ENCODE data around the gene TNN.

Gene TNN

DNA sequence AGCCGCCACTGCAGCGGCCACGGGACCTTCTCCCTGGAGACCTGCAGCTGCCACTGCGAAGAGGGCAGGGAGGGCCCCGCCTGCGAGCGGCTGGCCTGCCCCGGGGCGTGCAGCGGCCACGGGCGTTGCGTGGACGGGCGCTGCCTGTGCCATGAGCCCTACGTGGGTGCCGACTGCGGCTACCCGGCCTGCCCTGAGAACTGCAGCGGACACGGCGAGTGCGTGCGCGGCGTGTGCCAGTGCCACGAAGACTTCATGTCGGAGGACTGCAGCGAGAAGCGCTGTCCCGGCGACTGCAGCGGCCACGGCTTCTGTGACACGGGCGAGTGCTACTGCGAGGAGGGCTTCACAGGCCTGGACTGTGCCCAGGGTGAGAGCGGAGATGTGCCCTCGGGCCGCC lies 11.7 kb downstream of the TNN start:
- no peak overlapping the region for H3K9ac ChIP-seq (ENCODE audit: low read length in 5 of 5)
- no peaks in the 10 kb centered on the region for H3K4me1 ChIP-seq (ENCODE audit: control insufficient read depth in 5 of 5, insufficient read depth in 5 of 5, low read length in 5 of 5)
- no peak overlapping the region for H3K4me3 ChIP-seq (ENCODE audit: low read depth in 1 of 5, low read length in 5 of 5)
- H3K27ac ChIP-seq (ENCODE audit: low read depth, low read length): no peak overlapping the region
- peaks cover 0 to 2% (median 0%) of the 10 kb centered on the region in 5 donors for H3K36me3 ChIP-seq (ENCODE audit: control insufficient read depth in 5 of 5, insufficient read depth in 5 of 5, low read length in 5 of 5)
- H3K27me3 ChIP-seq (ENCODE audit: control insufficient read depth in 5 of 5, insufficient read depth in 4 of 5, low read length in 5 of 5): peaks cover 0 to 6% (median 0%) of the 10 kb centered on the region in 5 donors
- no peaks in the 10 kb centered on the region for H3K9me3 ChIP-seq (ENCODE audit: control insufficient read depth in 5 of 5, low read length in 5 of 5)

DNA sequence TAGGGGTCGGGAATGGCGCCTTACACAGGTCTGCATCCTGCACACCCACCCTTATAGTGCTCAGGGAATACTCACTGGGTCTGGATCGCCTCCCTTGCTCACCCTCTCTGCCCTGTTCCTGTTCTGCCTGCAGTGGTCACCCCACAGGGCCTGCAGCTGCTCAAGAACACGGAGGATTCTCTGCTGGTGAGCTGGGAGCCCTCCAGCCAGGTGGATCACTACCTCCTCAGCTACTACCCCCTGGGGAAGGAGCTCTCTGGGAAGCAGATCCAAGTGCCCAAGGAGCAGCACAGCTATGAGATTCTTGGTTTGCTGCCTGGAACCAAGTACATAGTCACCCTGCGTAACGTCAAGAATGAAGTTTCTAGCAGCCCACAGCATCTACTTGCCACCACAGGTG lies 12.4 kb downstream of the TNN start:
- no peaks in the 10 kb centered on the region for H3K4me1 ChIP-seq (ENCODE audit: control insufficient read depth in 5 of 5, insufficient read depth in 5 of 5, low read length in 5 of 5)
- peaks cover 0 to 2% (median 0%) of the 10 kb centered on the region in 5 donors for H3K36me3 ChIP-seq (ENCODE audit: control insufficient read depth in 5 of 5, insufficient read depth in 5 of 5, low read length in 5 of 5)
- H3K9me3 ChIP-seq (ENCODE audit: control insufficient read depth in 5 of 5, low read length in 5 of 5): no peaks in the 10 kb centered on the region
- H3K4me3 ChIP-seq (ENCODE audit: low read depth in 1 of 5, low read length in 5 of 5): no peak overlapping the region
- H3K9ac ChIP-seq (ENCODE audit: low read length in 5 of 5): no peak overlapping the region
- H3K27me3 ChIP-seq (ENCODE audit: control insufficient read depth in 5 of 5, insufficient read depth in 4 of 5, low read length in 5 of 5): peaks cover 0 to 6% (median 0%) of the 10 kb centered on the region in 5 donors
- H3K27ac ChIP-seq (ENCODE audit: low read depth, low read length): no peak overlapping the region

DNA sequence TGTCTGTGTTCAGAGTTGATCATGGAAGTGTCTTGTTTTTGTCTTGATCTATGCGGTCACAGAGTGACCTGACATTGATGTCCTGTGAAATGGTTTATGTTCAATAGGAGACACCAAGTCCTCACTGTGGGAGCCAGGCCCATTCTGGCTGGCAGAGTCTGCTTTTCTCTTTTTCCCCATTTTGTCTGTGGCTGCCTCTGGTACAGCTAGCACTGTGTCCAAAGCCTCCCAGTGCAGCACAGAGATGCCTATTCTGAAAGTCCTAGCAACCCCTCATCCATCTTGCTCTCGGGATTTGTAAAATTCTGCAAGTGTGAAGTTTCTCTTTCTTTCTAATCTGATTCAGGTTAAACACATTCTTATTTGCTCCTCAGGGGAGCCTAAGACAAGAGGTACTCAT lies 14.3 kb downstream of the TNN start:
- no peaks in the 10 kb centered on the region for H3K9me3 ChIP-seq (ENCODE audit: control insufficient read depth in 5 of 5, low read length in 5 of 5)
- no peak overlapping the region for H3K4me3 ChIP-seq (ENCODE audit: low read depth in 1 of 5, low read length in 5 of 5)
- peaks cover 0 to 6% (median 0%) of the 10 kb centered on the region in 5 donors for H3K27me3 ChIP-seq (ENCODE audit: control insufficient read depth in 5 of 5, insufficient read depth in 4 of 5, low read length in 5 of 5)
- no peak overlapping the region for H3K9ac ChIP-seq (ENCODE audit: low read length in 5 of 5)
- H3K4me1 ChIP-seq (ENCODE audit: control insufficient read depth in 5 of 5, insufficient read depth in 5 of 5, low read length in 5 of 5): no peaks in the 10 kb centered on the region
- no peak overlapping the region for H3K27ac ChIP-seq (ENCODE audit: low read depth, low read length)
- peaks cover 0 to 2% (median 0%) of the 10 kb centered on the region in 5 donors for H3K36me3 ChIP-seq (ENCODE audit: control insufficient read depth in 5 of 5, insufficient read depth in 5 of 5, low read length in 5 of 5)

- no peak overlapping the region for H3K4me3 ChIP-seq (ENCODE audit: low read depth in 1 of 5, low read length in 5 of 5)
- peaks cover 0 to 2% (median 0%) of the 10 kb centered on the region in 5 donors for H3K27me3 ChIP-seq (ENCODE audit: control insufficient read depth in 5 of 5, insufficient read depth in 4 of 5, low read length in 5 of 5)
- H3K9ac ChIP-seq (ENCODE audit: low read length in 5 of 5): no peak overlapping the region
Measured at GRCh38 chr1:175088525-175088951, 20.9 kb downstream of the TNN start.

GRCh38 chr1:175089136-175089718 lies 21.6 kb downstream of the TNN start:
- Histone ChIP-seq H3K36me3 (ENCODE audit: control insufficient read depth in 5 of 5, insufficient read depth in 5 of 5, low read length in 5 of 5) (no peaks in the 10 kb centered on the region), H3K27me3 (ENCODE audit: control insufficient read depth in 5 of 5, insufficient read depth in 4 of 5, low read length in 5 of 5) (no peaks in the 10 kb centered on the region), H3K9me3 (ENCODE audit: control insufficient read depth in 5 of 5, low read length in 5 of 5) (no peaks in the 10 kb centered on the region), H3K4me3 (ENCODE audit: low read depth in 1 of 5, low read length in 5 of 5) (no peak overlapping the region), H3K9ac (ENCODE audit: low read length in 5 of 5) (no peak overlapping the region), H3K4me1 (ENCODE audit: control insufficient read depth in 5 of 5, insufficient read depth in 5 of 5, low read length in 5 of 5) (no peaks in the 10 kb centered on the region), H3K27ac (ENCODE audit: low read depth, low read length) (no peak overlapping the region)

More at GRCh38 chr1:175088525-175088951, 20.9 kb downstream of the TNN start:
- H3K36me3 ChIP-seq (ENCODE audit: control insufficient read depth in 5 of 5, insufficient read depth in 5 of 5, low read length in 5 of 5): peaks cover 0 to 2% (median 0%) of the 10 kb centered on the region in 5 donors
- H3K9me3 ChIP-seq (ENCODE audit: control insufficient read depth in 5 of 5, low read length in 5 of 5): no peaks in the 10 kb centered on the region
- H3K27ac ChIP-seq (ENCODE audit: low read depth, low read length): no peak overlapping the region
- no peaks in the 10 kb centered on the region for H3K4me1 ChIP-seq (ENCODE audit: control insufficient read depth in 5 of 5, insufficient read depth in 5 of 5, low read length in 5 of 5)

DNA sequence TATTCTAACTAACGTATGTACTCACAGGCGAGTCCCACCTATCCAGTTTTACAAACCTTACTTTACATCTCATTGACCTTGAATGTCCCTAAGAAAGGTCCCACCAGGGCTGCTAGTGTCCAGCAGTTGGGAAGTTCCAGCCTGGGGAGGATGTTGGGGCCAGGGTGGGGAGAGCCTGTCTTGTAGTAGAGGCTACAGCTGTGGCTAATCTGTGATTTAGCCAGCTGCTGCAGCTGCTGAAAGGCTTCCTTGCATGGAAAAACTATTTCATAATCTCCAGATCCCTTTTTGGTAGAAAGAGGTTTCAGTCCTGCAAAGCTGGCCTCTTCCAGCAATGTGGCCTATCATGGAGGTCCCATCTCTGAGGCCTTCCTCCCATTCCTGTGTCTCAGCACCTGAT lies 23.1 kb downstream of the TNN start:
- H3K9ac ChIP-seq (ENCODE audit: low read length in 5 of 5): no peak overlapping the region
- H3K9me3 ChIP-seq (ENCODE audit: control insufficient read depth in 5 of 5, low read length in 5 of 5): no peaks in the 10 kb centered on the region
- no peak overlapping the region for H3K4me3 ChIP-seq (ENCODE audit: low read depth in 1 of 5, low read length in 5 of 5)
- no peaks in the 10 kb centered on the region for H3K27me3 ChIP-seq (ENCODE audit: control insufficient read depth in 5 of 5, insufficient read depth in 4 of 5, low read length in 5 of 5)
- no peaks in the 10 kb centered on the region for H3K4me1 ChIP-seq (ENCODE audit: control insufficient read depth in 5 of 5, insufficient read depth in 5 of 5, low read length in 5 of 5)
- H3K27ac ChIP-seq (ENCODE audit: low read depth, low read length): no peak overlapping the region
- no peaks in the 10 kb centered on the region for H3K36me3 ChIP-seq (ENCODE audit: control insufficient read depth in 5 of 5, insufficient read depth in 5 of 5, low read length in 5 of 5)

GRCh38 chr1:175094626-175095025 lies 27.0 kb downstream of the TNN start:
- no peaks in the 10 kb centered on the region for H3K4me1 ChIP-seq (ENCODE audit: control insufficient read depth in 5 of 5, insufficient read depth in 5 of 5, low read length in 5 of 5)
- no peak overlapping the region for H3K27ac ChIP-seq (ENCODE audit: low read depth, low read length)
- H3K9me3 ChIP-seq (ENCODE audit: control insufficient read depth in 5 of 5, low read length in 5 of 5): no peaks in the 10 kb centered on the region
- no peaks in the 10 kb centered on the region for H3K27me3 ChIP-seq (ENCODE audit: control insufficient read depth in 5 of 5, insufficient read depth in 4 of 5, low read length in 5 of 5)
- H3K9ac ChIP-seq (ENCODE audit: low read length in 5 of 5): no peak overlapping the region
- H3K36me3 ChIP-seq (ENCODE audit: control insufficient read depth in 5 of 5, insufficient read depth in 5 of 5, low read length in 5 of 5): no peaks in the 10 kb centered on the region
- no peak overlapping the region for H3K4me3 ChIP-seq (ENCODE audit: low read depth in 1 of 5, low read length in 5 of 5)

GRCh38 chr1:175095069-175095468 lies 27.4 kb downstream of the TNN start:
- no peak overlapping the region for H3K4me3 ChIP-seq (ENCODE audit: low read depth in 1 of 5, low read length in 5 of 5)
- no peaks in the 10 kb centered on the region for H3K36me3 ChIP-seq (ENCODE audit: control insufficient read depth in 5 of 5, insufficient read depth in 5 of 5, low read length in 5 of 5)
- no peak overlapping the region for H3K9ac ChIP-seq (ENCODE audit: low read length in 5 of 5)
- H3K27me3 ChIP-seq (ENCODE audit: control insufficient read depth in 5 of 5, insufficient read depth in 4 of 5, low read length in 5 of 5): no peaks in the 10 kb centered on the region
- no peak overlapping the region for H3K27ac ChIP-seq (ENCODE audit: low read depth, low read length)
- H3K4me1 ChIP-seq (ENCODE audit: control insufficient read depth in 5 of 5, insufficient read depth in 5 of 5, low read length in 5 of 5): no peaks in the 10 kb centered on the region
- no peaks in the 10 kb centered on the region for H3K9me3 ChIP-seq (ENCODE audit: control insufficient read depth in 5 of 5, low read length in 5 of 5)

DNA sequence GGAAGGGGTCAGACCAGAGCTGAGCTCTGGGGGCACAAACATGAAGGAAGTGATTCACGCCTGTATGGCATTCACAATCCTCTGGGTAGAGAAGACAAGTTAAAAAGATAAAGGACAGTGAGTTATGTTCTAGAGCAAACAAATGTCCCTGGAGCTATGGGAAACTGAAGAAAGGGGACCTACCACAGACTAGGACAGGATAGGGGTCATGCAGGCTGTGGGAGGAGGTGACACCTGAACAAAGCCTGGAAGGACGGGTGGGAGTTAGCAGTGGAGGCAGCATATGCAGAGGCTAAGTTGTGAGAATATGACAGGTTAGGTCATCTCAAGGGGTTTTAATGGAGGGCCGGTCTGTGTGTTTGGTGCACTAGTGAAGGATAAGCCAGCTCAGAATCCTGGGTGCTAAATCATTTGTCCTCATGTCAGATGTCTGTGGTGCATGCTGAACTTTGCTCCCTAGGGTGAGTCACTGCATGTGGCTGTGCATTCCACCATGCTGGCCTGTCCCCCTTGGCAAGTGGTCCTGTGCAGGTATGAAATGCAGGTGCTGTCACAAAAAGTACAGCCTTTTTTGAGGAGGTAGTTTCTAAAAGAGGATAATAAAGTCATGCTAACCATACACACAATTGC lies 28.5 kb downstream of the TNN start:
- Histone ChIP-seq H3K9me3 (ENCODE audit: control insufficient read depth in 5 of 5, low read length in 5 of 5) (no peaks in the 10 kb centered on the region), H3K27ac (ENCODE audit: low read depth, low read length) (no peak overlapping the region), H3K4me3 (ENCODE audit: low read depth in 1 of 5, low read length in 5 of 5) (no peak overlapping the region), H3K36me3 (ENCODE audit: control insufficient read depth in 5 of 5, insufficient read depth in 5 of 5, low read length in 5 of 5) (no peaks in the 10 kb centered on the region), H3K27me3 (ENCODE audit: control insufficient read depth in 5 of 5, insufficient read depth in 4 of 5, low read length in 5 of 5) (no peaks in the 10 kb centered on the region), H3K9ac (ENCODE audit: low read length in 5 of 5) (no peak overlapping the region), H3K4me1 (ENCODE audit: control insufficient read depth in 5 of 5, insufficient read depth in 5 of 5, low read length in 5 of 5) (no peaks in the 10 kb centered on the region)

DNA sequence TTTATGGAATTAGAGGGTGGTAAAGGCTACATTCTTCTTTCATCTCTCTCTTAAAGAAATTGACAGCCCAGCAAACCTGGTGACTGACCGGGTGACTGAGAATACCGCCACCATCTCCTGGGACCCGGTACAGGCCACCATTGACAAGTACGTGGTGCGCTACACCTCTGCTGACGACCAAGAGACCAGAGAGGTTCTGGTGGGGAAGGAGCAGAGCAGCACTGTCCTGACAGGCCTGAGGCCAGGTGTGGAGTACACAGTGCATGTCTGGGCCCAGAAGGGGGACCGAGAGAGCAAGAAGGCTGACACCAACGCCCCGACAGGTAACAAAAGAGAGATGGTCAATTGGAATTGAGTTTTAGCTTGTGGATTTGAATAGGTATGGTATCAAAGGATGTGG lies 29.7 kb downstream of the TNN start:
- H3K4me3 ChIP-seq (ENCODE audit: low read depth in 1 of 5, low read length in 5 of 5): no peak overlapping the region
- H3K4me1 ChIP-seq (ENCODE audit: control insufficient read depth in 5 of 5, insufficient read depth in 5 of 5, low read length in 5 of 5): no peaks in the 10 kb centered on the region
- H3K27ac ChIP-seq (ENCODE audit: low read depth, low read length): no peak overlapping the region
- H3K27me3 ChIP-seq (ENCODE audit: control insufficient read depth in 5 of 5, insufficient read depth in 4 of 5, low read length in 5 of 5): no peaks in the 10 kb centered on the region
- H3K36me3 ChIP-seq (ENCODE audit: control insufficient read depth in 5 of 5, insufficient read depth in 5 of 5, low read length in 5 of 5): no peaks in the 10 kb centered on the region
- H3K9me3 ChIP-seq (ENCODE audit: control insufficient read depth in 5 of 5, low read length in 5 of 5): no peaks in the 10 kb centered on the region
- no peak overlapping the region for H3K9ac ChIP-seq (ENCODE audit: low read length in 5 of 5)

Measured in subcutaneous abdominal adipose tissue (tissue), 5 donors.